ENCODE data around the gene OR7G2. TPM values are rescaled to one million over a fixed set of nuclear protein-coding genes. Genes with fewer than 3 reads are reported as not detected.

OR7G2 gene
- polyA plus RNA-seq, 3 donors, result not detected

DNA sequence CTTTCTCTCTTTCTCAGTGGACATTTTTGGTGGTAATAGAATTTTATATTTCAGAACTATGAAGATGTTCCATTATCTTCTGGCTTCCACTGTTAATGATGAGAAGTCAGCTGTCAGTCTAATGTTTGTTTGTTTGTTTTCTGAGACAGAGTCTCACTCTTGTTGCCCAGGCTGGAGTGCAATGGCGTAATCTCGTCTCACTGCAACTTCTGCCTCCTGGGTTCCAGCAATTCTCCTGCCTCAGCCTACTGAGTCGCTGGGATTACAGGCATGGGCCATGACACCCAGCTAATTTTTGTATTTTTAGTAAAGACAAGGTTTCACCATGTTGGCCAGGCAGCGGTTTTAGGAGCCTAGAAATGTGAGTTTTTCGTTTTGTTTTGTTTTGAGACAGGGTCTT lies 37.6 kb upstream of the OR7G2 start:
- intact Hi-C loops (cut with micrococcal nuclease), result loop anchor here (5.0 to 10.0 kb wide), 6 partner anchors 160 to 650 kb away; partner anchors contain the start of genes ZNF699 (in 2 of the 2), MBD3L1 (in 1 of the 2), ZNF121 (in 1 of the 2) and ZNF266 (in 1 of the 2)
- H3K27ac Mint-ChIP-seq, result no peak overlapping the region
- H3K9ac ChIP-seq (ENCODE audit: insufficient read depth, low read length, poor library complexity, severe bottlenecking), result no peak overlapping the region
- H3K9me3 ChIP-seq (replicated peaks in 1 of 2; ENCODE audit: control insufficient read depth in 1 of 2, insufficient read depth in 1 of 2, low read length in 2 of 2), result peaks cover 52 to 61% of the 10 kb centered on the region in 2 donors
- 93% methylated on average over 5 of the region's 5 CpGs for WGBS (ENCODE audit: insufficient coverage)
- H3K4me2 ChIP-seq (replicated peaks; ENCODE audit: extremely low read depth, low read length, poor library complexity, severe bottlenecking), result no peak overlapping the region
- H3K4me1 ChIP-seq (ENCODE audit: control insufficient read depth in 1 of 2, insufficient read depth in 2 of 2, low read length in 2 of 2), result peaks cover 13 to 19% of the 10 kb centered on the region in 2 donors
- peaks cover 32% of the 10 kb centered on the region for H3K4me1 Mint-ChIP-seq
- H3K79me2 ChIP-seq (ENCODE audit: insufficient read depth, low read length), result peaks cover 99% of the 10 kb centered on the region
- H3K27me3 Mint-ChIP-seq (ENCODE audit: low read depth in 3 of 3), result no peaks in the 10 kb centered on the region
- no peak for DNase-seq
- H4K20me1 ChIP-seq (ENCODE audit: insufficient read depth, low read length), result peaks cover 23% of the 10 kb centered on the region
- peaks cover 57 to 72% of the 10 kb centered on the region in 2 donors for H3K36me3 Mint-ChIP-seq
- no peaks in the 10 kb centered on the region for H3K27me3 ChIP-seq (ENCODE audit: control insufficient read depth in 2 of 2, insufficient read depth in 2 of 2, low read length in 2 of 2)
- peaks cover 40 to 57% (median 53%) of the 10 kb centered on the region in 7 donors for H3K9me3 Mint-ChIP-seq
- H3K27ac ChIP-seq (ENCODE audit: low read depth in 1 of 2, low read length in 2 of 2), result no peak overlapping the region
- H3K36me3 ChIP-seq (replicated peaks in 1 of 2; ENCODE audit: control insufficient read depth in 1 of 2, insufficient read depth in 2 of 2, low read length in 2 of 2), result peaks cover 18 to 56% of the 10 kb centered on the region in 2 donors
- no peak overlapping the region for H3K4me3 Mint-ChIP-seq
- no peak overlapping the region for H3K4me3 ChIP-seq (replicated peaks in 1 of 3; ENCODE audit: low read depth in 2 of 3, low read length in 3 of 3)
- H2AFZ ChIP-seq (ENCODE audit: insufficient read depth, low read depth, low read length, poor library complexity, severe bottlenecking), result no peak overlapping the region
- TF ChIP-seq CTCF (IDR thresholded peaks at IDR 0.05), result no peak

DNA sequence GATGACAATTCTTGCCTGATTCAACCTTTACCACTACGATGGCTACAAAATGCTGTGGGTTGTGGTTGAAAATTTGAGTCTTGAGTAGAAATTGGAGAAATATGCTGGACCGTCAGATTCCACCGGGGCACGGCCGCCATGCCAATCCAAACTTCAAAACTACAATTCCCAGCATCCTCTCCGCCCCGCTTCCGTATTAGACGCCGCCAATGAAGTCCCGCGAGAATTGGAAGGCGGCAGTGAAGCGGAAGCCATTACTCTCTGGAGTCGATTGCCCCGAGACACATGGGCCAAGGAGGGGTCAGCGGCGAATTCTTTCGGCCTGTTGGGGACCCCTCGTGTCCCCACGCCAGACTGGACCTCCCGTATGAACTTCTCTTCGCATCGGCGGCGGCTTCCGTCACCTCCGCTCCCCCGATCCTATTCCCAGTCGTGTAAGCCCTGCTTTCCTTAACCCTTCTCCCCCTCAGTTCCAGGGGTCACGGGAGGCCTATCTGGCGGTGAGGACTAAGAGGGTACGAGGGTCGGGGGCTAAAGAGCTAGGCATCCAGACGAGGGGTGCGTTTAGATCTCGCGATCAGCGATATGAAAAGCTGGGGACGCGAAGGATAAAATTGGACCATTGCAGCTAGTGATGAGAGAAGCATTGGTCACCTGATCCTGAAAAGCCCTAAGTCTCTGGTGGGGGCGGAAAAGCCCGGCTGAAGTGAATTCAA lies 33.0 kb upstream of the OR7G2 start, which contains the start of gene ZNF317:
TSS of gene ZNF317 (plus strand) at position 239 of the 716 bp plus-strand sequence. CDS start 15,620 bp downstream, outside the sequence.
- peaks cover 53% of the 10 kb centered on the region for H3K79me2 ChIP-seq (ENCODE audit: insufficient read depth, low read length)
- intact Hi-C loops (cut with micrococcal nuclease), result loop anchor here (5.0 to 10.0 kb wide), 5 partner anchors 164 to 654 kb away; partner anchors contain the start of genes MBD3L1 (in 1 of the 2), ZNF121 (in 1 of the 2), ZNF266 (in 1 of the 2) and ZNF558 (in 1 of the 2)
- peaks cover 0 to 5% (median 0%) of the 10 kb centered on the region in 3 donors for H3K27me3 Mint-ChIP-seq (ENCODE audit: low read depth in 3 of 3)
- H3K4me1 Mint-ChIP-seq, result peaks cover 40% of the 10 kb centered on the region
- H3K9me3 ChIP-seq (replicated peaks in 1 of 2; ENCODE audit: control insufficient read depth in 1 of 2, insufficient read depth in 1 of 2, low read length in 2 of 2), result peaks cover 12 to 20% of the 10 kb centered on the region in 2 donors
- peaks cover 1 to 16% of the 10 kb centered on the region in 2 donors for H3K36me3 ChIP-seq (replicated peaks in 1 of 2; ENCODE audit: control insufficient read depth in 1 of 2, insufficient read depth in 2 of 2, low read length in 2 of 2)
- peaks cover 28 to 32% of the 10 kb centered on the region in 2 donors for H3K4me1 ChIP-seq (ENCODE audit: control insufficient read depth in 1 of 2, insufficient read depth in 2 of 2, low read length in 2 of 2)
- H3K9ac ChIP-seq (ENCODE audit: insufficient read depth, low read length, poor library complexity, severe bottlenecking), result peak within 1 kb of the TSS; percentile 96
- H3K27ac Mint-ChIP-seq, result peak within 1 kb of the TSS; percentile 91 to 99 (median 98)
- under 1% methylated on average over 32 of the region's 43 CpGs for WGBS (ENCODE audit: insufficient coverage)
- H3K27me3 ChIP-seq (ENCODE audit: control insufficient read depth in 2 of 2, insufficient read depth in 2 of 2, low read length in 2 of 2), result no peaks in the 10 kb centered on the region
- H2AFZ ChIP-seq (ENCODE audit: insufficient read depth, low read depth, low read length, poor library complexity, severe bottlenecking), result peak within 1 kb of the TSS; percentile 99
- peaks cover 22 to 33% of the 10 kb centered on the region in 2 donors for H3K36me3 Mint-ChIP-seq
- H4K20me1 ChIP-seq (ENCODE audit: insufficient read depth, low read length), result no peaks in the 10 kb centered on the region
- H3K27ac ChIP-seq (ENCODE audit: low read depth in 1 of 2, low read length in 2 of 2), result peak within 1 kb of the TSS; percentile 77 to 97
- peaks cover 14 to 24% (median 23%) of the 10 kb centered on the region in 7 donors for H3K9me3 Mint-ChIP-seq
- peak within 1 kb of the TSS; percentile 94 for H3K4me2 ChIP-seq (replicated peaks; ENCODE audit: extremely low read depth, low read length, poor library complexity, severe bottlenecking)
- peak within 1 kb of the TSS; percentile 99 for H3K4me3 Mint-ChIP-seq
- peak within 1 kb of the TSS; percentile 75 to 100 (median 98) for H3K4me3 ChIP-seq (replicated peaks in 1 of 3; ENCODE audit: low read depth in 2 of 3, low read length in 3 of 3)
- no peak for TF ChIP-seq CTCF (IDR thresholded peaks at IDR 0.05)
- peak; percentile 87 to 97 (median 91) for DNase-seq

Data from CD14-positive monocyte (primary cell).